ENCODE data around the gene IGSF9. TPM values are rescaled to one million over a fixed set of nuclear protein-coding genes. Genes with fewer than 3 reads are reported as not detected.

The IGSF9 gene
- total RNA-seq, 1 experiment from 2014 or later: 21.2 TPM

- Histone ChIP-seq H3K36me3 (ENCODE audit: control insufficient read depth, insufficient read depth, low read length) (no peaks in the 10 kb centered on the region), H3K27me3 (replicated peaks; ENCODE audit: control insufficient read depth, insufficient read depth, low read length) (no peaks in the 10 kb centered on the region), H3K4me3 (ENCODE audit: low read depth, low read length) (no peak overlapping the region), H3K9me3 (no peaks in the 10 kb centered on the region), H3K4me1 (no peaks in the 10 kb centered on the region)
- Mint-ChIP-seq H3K4me1 (ENCODE audit: low read depth, unreplicated experiment) (no peaks in the 10 kb centered on the region), H3K27me3 (ENCODE audit: insufficient read depth, unreplicated experiment) (no peaks in the 10 kb centered on the region), H3K4me3 (ENCODE audit: unreplicated experiment) (no peak overlapping the region), H3K27ac (ENCODE audit: unreplicated experiment) (no peak overlapping the region), H3K9me3 (ENCODE audit: unreplicated experiment) (no peaks in the 10 kb centered on the region), H3K36me3 (ENCODE audit: insufficient read depth, unreplicated experiment) (no peaks in the 10 kb centered on the region)
- intact Hi-C loops (cut with micrococcal nuclease; ENCODE audit: unreplicated experiment): no loop called here
- BruUV-seq (replicated peaks): no TSS peak
- POLR2A ChIA-PET: no interaction called here
- CTCF ChIA-PET: no interaction called here
- TF ChIP-seq, protein P1, sequence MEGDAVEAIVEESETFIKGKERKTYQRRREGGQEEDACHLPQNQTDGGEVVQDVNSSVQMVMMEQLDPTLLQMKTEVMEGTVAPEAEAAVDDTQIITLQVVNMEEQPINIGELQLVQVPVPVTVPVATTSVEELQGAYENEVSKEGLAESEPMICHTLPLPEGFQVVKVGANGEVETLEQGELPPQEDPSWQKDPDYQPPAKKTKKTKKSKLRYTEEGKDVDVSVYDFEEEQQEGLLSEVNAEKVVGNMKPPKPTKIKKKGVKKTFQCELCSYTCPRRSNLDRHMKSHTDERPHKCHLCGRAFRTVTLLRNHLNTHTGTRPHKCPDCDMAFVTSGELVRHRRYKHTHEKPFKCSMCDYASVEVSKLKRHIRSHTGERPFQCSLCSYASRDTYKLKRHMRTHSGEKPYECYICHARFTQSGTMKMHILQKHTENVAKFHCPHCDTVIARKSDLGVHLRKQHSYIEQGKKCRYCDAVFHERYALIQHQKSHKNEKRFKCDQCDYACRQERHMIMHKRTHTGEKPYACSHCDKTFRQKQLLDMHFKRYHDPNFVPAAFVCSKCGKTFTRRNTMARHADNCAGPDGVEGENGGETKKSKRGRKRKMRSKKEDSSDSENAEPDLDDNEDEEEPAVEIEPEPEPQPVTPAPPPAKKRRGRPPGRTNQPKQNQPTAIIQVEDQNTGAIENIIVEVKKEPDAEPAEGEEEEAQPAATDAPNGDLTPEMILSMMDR (IDR thresholded peaks at IDR 0.05; ENCODE audit: insufficient read depth in 1 of 2, low read depth in 1 of 2, low read length in 1 of 2, severe bottlenecking in 1 of 2, unreplicated experiment in 1 of 2): no peak
- no peak for DNase-seq
Observed at GRCh38 chr1:159877695-159878444, 67.5 kb downstream of the IGSF9 start.

Small RNA genes within 50 kb of the gene (microRNA-seq; reads per million reads assigned to microRNA genes)
- not detected for gene MIR4259

Other genes starting within 250 kb of the IGSF9 start
- gene CRP, start 231.0 kb downstream of the IGSF9 start, total RNA-seq (2022): not detected in 2 replicates
- 40.5 and 44.5 TPM in 2 replicates for gene DUSP23, start 164.7 kb downstream of the IGSF9 start, total RNA-seq (2022)
- gene FCRL6, start 143.3 kb downstream of the IGSF9 start, total RNA-seq (2022): not detected in 2 replicates
- not detected in 2 replicates for gene SLAMF8, start 118.7 kb downstream of the IGSF9 start, total RNA-seq (2022)
- gene VSIG8, start 83.0 kb downstream of the IGSF9 start, total RNA-seq (2022): not detected in 2 replicates
- 1.1 and 1.5 TPM in 2 replicates for gene CFAP45, start 45.4 kb downstream of the IGSF9 start, total RNA-seq (2022)
- 518 and 531 TPM in 2 replicates for gene TAGLN2, start 20.1 kb downstream of the IGSF9 start, total RNA-seq (2022)
- 0.36 TPM in 1 of 2 replicates, not detected in the other for gene SLAMF9, start 8.6 kb upstream of the IGSF9 start, total RNA-seq (2022)
- 5.5 and 5.7 TPM in 2 replicates for gene PIGM, start 86.4 kb upstream of the IGSF9 start, total RNA-seq (2022)
- gene KCNJ10, start 124.5 kb upstream of the IGSF9 start, total RNA-seq (2022): 0.58 and 0.68 TPM in 2 replicates
- gene KCNJ9, start 135.9 kb upstream of the IGSF9 start, total RNA-seq (2022): not detected in 2 replicates
- gene IGSF8, start 153.0 kb upstream of the IGSF9 start, total RNA-seq (2022): 15.4 and 16.0 TPM in 2 replicates
- gene ATP1A2, start 170.1 kb upstream of the IGSF9 start, total RNA-seq (2022): 0.36 TPM in 1 of 2 replicates, not detected in the other
- gene ATP1A4, start 206.0 kb upstream of the IGSF9 start, total RNA-seq (2022): not detected in 2 replicates
- not detected in 2 replicates for gene CASQ1, start 245.0 kb upstream of the IGSF9 start, total RNA-seq (2022)

Measured in Caco-2 (cell line).